PC-3 (cell line): Measurements from ENCODE around the gene ZBTB46. TPM values are rescaled to one million over a fixed set of nuclear protein-coding genes. Genes with fewer than 3 reads are reported as not detected.

Source experiments
- ATAC-seq: fragments of 200-7000 bp; cut with Tn5 transposase; 2 replicates; pipeline ENCODE4 v1.9.1; 2020; ENCODE audit warnings: mild to moderate bottlenecking, moderate library complexity
- BruUV-seq: library from RNA; stranded (reverse); fragments of 400-500 nt; replicated peaks from 2 replicates; lab custom pipeline; 2021; lab: Mats Ljungman, UMichigan
- CTCF ChIA-PET: fragments of 300-600 bp; sonication (Branson Sonifier 250); formaldehyde crosslinking; loops from one replicate; lab custom pipeline; 2022; ENCODE audit warnings: antibody characterized with exemption; lab: Charles Lee
- POLR2A ChIA-PET: fragments of 300-600 bp; sonication (Branson Sonifier 250); formaldehyde crosslinking; loops from one replicate; lab custom pipeline; 2022; ENCODE audit warnings: antibody characterized with exemption; ENCODE audit not compliant: unreplicated experiment; lab: Charles Lee
- DNase-seq: peaks from one replicate; pipeline ENCODE4 v3.0.0-alpha.2; 2015
- H2AFZ ChIP-seq: fragments of 300-600 bp; sonication (generic); 2 replicates; pipeline ENCODE4 v1.6.0; 2016; ENCODE audit warnings: antibody characterized with exemption, low read length
- H3F3A ChIP-seq: fragments of 300-600 bp; sonication (generic); one replicate; pipeline ENCODE4 v1.6.0; 2017; ENCODE audit warnings: antibody characterized with exemption, low read length, control low read depth, mild to moderate bottlenecking; ENCODE audit not compliant: unreplicated experiment
- H3K27ac ChIP-seq: fragments of 300-600 bp; sonication (generic); 2 replicates; pipeline ENCODE4 v1.5.1; 2016; ENCODE audit warnings: mild to moderate bottlenecking, low read length
- H3K27me3 ChIP-seq: fragments of 300-600 bp; sonication (generic); 2 replicates; pipeline ENCODE4 v1.6.1; 2016; ENCODE audit warnings: low read length, mixed read lengths
- H3K36me3 ChIP-seq: fragments of 300-600 bp; sonication (generic); 2 replicates; pipeline ENCODE4 v1.6.1; 2016; ENCODE audit warnings: low read depth, mixed run types, low read length, mixed read lengths
- H3K4me1 ChIP-seq: fragments of 300-600 bp; sonication (generic); 2 replicates; pipeline ENCODE4 v1.5.1; 2016; ENCODE audit warnings: low read length; ENCODE audit not compliant: insufficient read depth
- H3K4me2 ChIP-seq: fragments of 300-600 bp; sonication (generic); 2 replicates; pipeline ENCODE4 v1.6.0; 2016; ENCODE audit warnings: low read length
- H3K4me3 ChIP-seq: fragments of 300-600 bp; sonication (generic); 2 replicates; pipeline ENCODE4 v1.5.1; 2016; ENCODE audit warnings: mild to moderate bottlenecking, low read length, mixed read lengths
- H3K79me2 ChIP-seq: fragments of 300-600 bp; sonication (generic); 2 replicates; pipeline ENCODE4 v1.6.1; 2017; ENCODE audit warnings: low read length, mixed read lengths
- H3K9ac ChIP-seq: fragments of 300-600 bp; sonication (generic); 2 replicates; pipeline ENCODE4 v1.6.0; 2016; ENCODE audit warnings: mild to moderate bottlenecking, low read length
- H3K9me2 ChIP-seq: fragments of 300-600 bp; sonication (generic); replicated peaks from 2 replicates; pipeline ENCODE4 v1.6.1; 2016; ENCODE audit warnings: mixed run types, low read length, mixed read lengths
- H3K9me3 ChIP-seq: fragments of 300-600 bp; sonication (generic); 2 replicates; pipeline ENCODE4 v1.6.1; 2016; ENCODE audit warnings: low read length, mixed read lengths
- H4K20me1 ChIP-seq: fragments of 300-600 bp; sonication (generic); 2 replicates; pipeline ENCODE4 v1.6.1; 2016; ENCODE audit warnings: low read length, mixed read lengths
- CTCF ChIP-seq: fragments of 300-600 bp; sonication (generic); conservative IDR thresholded peaks from 2 replicates; pipeline ENCODE4 v1.5.1; 2017; ENCODE audit warnings: antibody characterized with exemption, low read depth, mild to moderate bottlenecking, low read length
- EZH2 ChIP-seq: fragments of 300-600 bp; sonication (generic); IDR thresholded peaks from one replicate; pipeline ENCODE4 v1.6.1; 2017; ENCODE audit warnings: antibody characterized with exemption, mild to moderate bottlenecking, low read length; ENCODE audit not compliant: unreplicated experiment
- EZH2phosphoT487 ChIP-seq: fragments of 300-600 bp; sonication (generic); IDR thresholded peaks from 2 replicates; pipeline ENCODE4 v1.6.1; 2018; ENCODE audit warnings: mild to moderate bottlenecking, antibody characterized with exemption, low read length, borderline replicate concordance
- intact Hi-C: fragments of 100-400 bp; cut with micrococcal nuclease; formaldehyde crosslinking; loops from 2 replicates; pipeline ENCODE4 v1.9.0; 2023
- total RNA-seq: library from RNA; depleted of rRNA; stranded (reverse); fragments of >200 nt; gene quantifications from 2 replicates; pipeline ENCODE4 v1.2.3, GENCODE V29; 2014

The ZBTB46 gene
- total RNA-seq, 1 experiment from 2014 or later, result 7.3 TPM

GRCh38 chr20:63782521-63782971 is 48.5 kb downstream of the ZBTB46 start:
- DNase-seq (no peak), ATAC-seq (no peak)
- intact Hi-C loops, result loop anchor here (5.0 kb wide), 1 partner anchor 75 kb away; the partner anchor contains the start of genes ARFRP1 and ZGPAT
- Histone ChIP-seq H3K4me1 (peaks cover 13% of the 10 kb centered on the region), H2AFZ (peak overlapping the region; percentile 66; the same call in 1 of the 2 replicates), H3K79me2 (no peaks in the 10 kb centered on the region), H3K9me3 (no peaks in the 10 kb centered on the region), H3K27ac (no peak overlapping the region), H3K9ac (no peak overlapping the region), H3K9me2 (no peaks in the 10 kb centered on the region), H3K27me3 (no peaks in the 10 kb centered on the region), H4K20me1 (no peaks in the 10 kb centered on the region), H3K4me3 (no peak overlapping the region), H3K4me2 (peak overlapping the region; percentile 29; the same call in 1 of the 2 replicates), H3K36me3 (no peaks in the 10 kb centered on the region), H3F3A (no peaks in the 10 kb centered on the region)
- POLR2A ChIA-PET, result no interaction called here
- no peak for TF ChIP-seq EZH2phosphoT487
- no peak for TF ChIP-seq CTCF
- TF ChIP-seq EZH2, result no peak
- no TSS peak for BruUV-seq
- CTCF ChIA-PET, result no interaction called here

DNA sequence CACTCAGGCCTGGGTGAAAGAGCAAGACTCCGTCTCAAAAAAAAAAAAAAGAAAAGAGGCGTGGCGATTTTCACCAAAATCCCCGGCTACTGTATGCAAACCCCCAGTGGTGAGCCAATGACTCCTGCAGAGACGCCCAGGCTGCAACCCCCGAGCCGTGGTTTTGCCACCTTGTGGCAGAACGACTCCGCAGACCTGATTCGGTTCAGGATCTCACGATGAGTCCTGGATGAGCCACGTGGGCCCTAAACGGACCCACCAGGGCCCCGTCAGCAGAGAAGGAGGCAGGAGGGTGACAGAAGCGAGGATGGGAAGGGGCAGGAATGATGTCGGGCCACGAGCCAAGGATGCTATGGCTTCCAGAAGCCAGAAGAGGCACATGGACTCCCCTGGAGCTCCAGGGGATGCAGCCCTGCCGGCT is 49.0 kb downstream of the ZBTB46 start:
- CTCF ChIA-PET, result no interaction called here
- Histone ChIP-seq H3K27ac (no peak overlapping the region), H3K4me2 (peak overlapping the region; percentile 29), H3K27me3 (no peaks in the 10 kb centered on the region), H3F3A (no peaks in the 10 kb centered on the region), H3K9ac (no peak overlapping the region), H2AFZ (peak overlapping the region; percentile 66), H3K79me2 (no peaks in the 10 kb centered on the region), H3K9me3 (no peaks in the 10 kb centered on the region), H3K9me2 (no peaks in the 10 kb centered on the region), H3K4me3 (no peak overlapping the region), H4K20me1 (no peaks in the 10 kb centered on the region), H3K4me1 (peaks cover 13% of the 10 kb centered on the region), H3K36me3 (no peaks in the 10 kb centered on the region)
- intact Hi-C loops, result loop anchor here (5.0 kb wide), 1 partner anchor 75 kb away; the partner anchor contains the start of genes ARFRP1 and ZGPAT
- ATAC-seq, result peak; percentile 70
- BruUV-seq, result no TSS peak
- DNase-seq, result peak; percentile 59
- POLR2A ChIA-PET, result no interaction called here
- TF ChIP-seq EZH2 (no peak), EZH2phosphoT487 (no peak), CTCF (peak; percentile 49; the same call in 1 of the 2 replicates)

- no peak overlapping the region for H3K4me3 ChIP-seq
- H3K9ac ChIP-seq, result no peak overlapping the region
- DNase-seq, result no peak
- no peaks in the 10 kb centered on the region for H3K36me3 ChIP-seq
- no peak overlapping the region for H3K27ac ChIP-seq
- no peak overlapping the region for H2AFZ ChIP-seq
- BruUV-seq, result no TSS peak
- TF ChIP-seq EZH2phosphoT487 (no peak), CTCF (no peak), EZH2 (no peak)
- no peaks in the 10 kb centered on the region for H3K9me3 ChIP-seq
- peaks cover 13% of the 10 kb centered on the region for H3K4me1 ChIP-seq
- H3F3A ChIP-seq, result no peaks in the 10 kb centered on the region
- intact Hi-C loops, result loop anchor here (5.0 kb wide), 1 partner anchor 74 kb away; the partner anchor contains the start of genes ARFRP1 and ZGPAT
- ChIA-PET CTCF (no interaction called here), POLR2A (no interaction called here)
- no peaks in the 10 kb centered on the region for H3K9me2 ChIP-seq
- H3K4me2 ChIP-seq, result no peak overlapping the region
- H3K27me3 ChIP-seq, result no peaks in the 10 kb centered on the region
- no peaks in the 10 kb centered on the region for H4K20me1 ChIP-seq
- no peaks in the 10 kb centered on the region for H3K79me2 ChIP-seq
- no peak for ATAC-seq
These were observed 49.9 kb downstream of the ZBTB46 start for GRCh38 chr20:63781181-63781580.
